NOMO-1 treated with DMSO at 0.1 percent for 48 hours (cell line): ENCODE measurements around the gene ATP8A2.

Experiments used
- DNase-seq: peaks from one replicate; lab custom pipeline; 2025; ENCODE audit not compliant: unreplicated experiment; lab: John Stamatoyannopoulos, UW

Gene ATP8A2

GRCh38 chr13:25982907-25983306 lies 611.1 kb downstream of the ATP8A2 start:
- no peak for DNase-seq

- no peak for DNase-seq
Observed at GRCh38 chr13:25987987-25988386, 616.2 kb downstream of the ATP8A2 start.

- DNase-seq, result no peak
Observed at GRCh38 chr13:25988661-25989060, 616.9 kb downstream of the ATP8A2 start.

GRCh38 chr13:25990801-25991200 lies 619.0 kb downstream of the ATP8A2 start:
- DNase-seq, result no peak

- no peak for DNase-seq
Observed at GRCh38 chr13:25992076-25992475, 620.3 kb downstream of the ATP8A2 start.

GRCh38 chr13:26007261-26008125 lies 635.7 kb downstream of the ATP8A2 start:
- DNase-seq, result peak; percentile 2

GRCh38 chr13:26010487-26011207 lies 638.9 kb downstream of the ATP8A2 start:
- DNase-seq, result no peak

- DNase-seq, result no peak
Observed at GRCh38 chr13:26011208-26011573, 639.4 kb downstream of the ATP8A2 start.

- DNase-seq, result no peak
Observed at GRCh38 chr13:26011996-26012821, 640.4 kb downstream of the ATP8A2 start.

- DNase-seq, result no peak
Observed at GRCh38 chr13:26012995-26013394, 641.2 kb downstream of the ATP8A2 start.

- DNase-seq, result no peak
Observed at GRCh38 chr13:26015271-26016125, 643.7 kb downstream of the ATP8A2 start.

- DNase-seq, result no peak
Observed at GRCh38 chr13:26016189-26016588, 644.4 kb downstream of the ATP8A2 start.

- DNase-seq, result no peak
Observed at GRCh38 chr13:26017196-26017921, 645.6 kb downstream of the ATP8A2 start.

GRCh38 chr13:26017932-26018665 lies 646.3 kb downstream of the ATP8A2 start:
- DNase-seq, result no peak

- no peak for DNase-seq
Observed at GRCh38 chr13:26019251-26019650, 647.5 kb downstream of the ATP8A2 start.

GRCh38 chr13:26019881-26020870 lies 648.4 kb downstream of the ATP8A2 start:
- DNase-seq, result no peak

GRCh38 chr13:26020891-26021290 lies 649.1 kb downstream of the ATP8A2 start:
- no peak for DNase-seq

- no peak for DNase-seq
Observed at GRCh38 chr13:26021516-26021915, 649.7 kb downstream of the ATP8A2 start.
